Upper lobe of right lung (tissue), 1 donor: ENCODE measurements around the gene LAMB3. TPM values are rescaled to one million over a fixed set of nuclear protein-coding genes. Genes with fewer than 3 reads are reported as not detected.

Experiments
- ATAC-seq: fragments of 200-7000 bp; cut with Tn5 transposase; one replicate; pipeline ENCODE4 v1.9.1; 2020; ENCODE audit warnings: mild to moderate bottlenecking, moderate library complexity
- DNase-seq: peaks from one replicate; pipeline ENCODE4 v3.0.0-alpha.2; 2020
- H3K27ac ChIP-seq: fragments of 200-600 bp; one replicate; pipeline ENCODE4 v1.8.0; 2022
- H3K27me3 ChIP-seq: fragments of 200-600 bp; one replicate; pipeline ENCODE4 v1.8.0; 2022; ENCODE audit warnings: mild to moderate bottlenecking
- H3K36me3 ChIP-seq: fragments of 200-600 bp; one replicate; pipeline ENCODE4 v1.8.0; 2022
- H3K4me1 ChIP-seq: fragments of 200-600 bp; one replicate; pipeline ENCODE4 v1.8.0; 2022
- H3K4me3 ChIP-seq: fragments of 200-600 bp; one replicate; pipeline ENCODE4 v1.8.0; 2022; ENCODE audit warnings: mild to moderate bottlenecking
- H3K9me3 ChIP-seq: fragments of 200-600 bp; one replicate; pipeline ENCODE4 v1.8.0; 2022
- intact Hi-C: fragments of 100-400 bp; cut with DNase I; formaldehyde crosslinking; loops from one replicate; pipeline ENCODE4 v1.11.0; 2022
- total RNA-seq: library from RNA; stranded (reverse); fragmentation: NEBNext Ultra II Directional; extraction: Animal tissue kit (Norgen Biotek cat#: 25700); gene quantifications from one replicate; pipeline ENCODE4 v1.2.1, GENCODE V29; 2021
- TF ChIP-seq, protein P1 (sequence below): fragments of 200-600 bp; IDR thresholded peaks from one replicate; pipeline ENCODE4 v1.8.0; 2022; ENCODE audit warnings: antibody characterized with exemption
- donor health status: DM: no; HTN: yes; CAD: no; lungs with severe emphysema.

LAMB3 gene
- total RNA-seq, 1 donor from 2014 or later, result 83.3 TPM

DNA sequence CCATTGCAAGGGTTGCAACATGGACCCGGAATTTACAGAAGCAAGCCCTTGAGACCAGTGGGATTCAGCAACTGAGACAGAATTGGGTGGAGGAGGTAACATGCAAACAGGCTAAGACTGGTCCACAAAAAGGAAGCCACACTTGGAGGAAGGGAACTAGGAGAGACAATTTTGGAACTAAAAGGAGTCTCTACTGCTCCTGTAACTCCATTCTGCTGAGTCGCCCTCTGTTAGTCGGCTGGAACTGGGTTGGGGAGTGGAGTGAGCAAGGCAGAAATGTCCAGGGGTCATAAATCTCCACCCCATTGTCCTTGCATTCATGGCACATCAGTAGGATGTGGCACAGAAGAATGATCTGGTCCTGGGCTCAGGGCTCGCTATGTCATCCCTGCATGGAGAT is 5.1 kb downstream of the LAMB3 start:
- ATAC-seq (no peak), DNase-seq (no peak)
- TF ChIP-seq, protein P1, sequence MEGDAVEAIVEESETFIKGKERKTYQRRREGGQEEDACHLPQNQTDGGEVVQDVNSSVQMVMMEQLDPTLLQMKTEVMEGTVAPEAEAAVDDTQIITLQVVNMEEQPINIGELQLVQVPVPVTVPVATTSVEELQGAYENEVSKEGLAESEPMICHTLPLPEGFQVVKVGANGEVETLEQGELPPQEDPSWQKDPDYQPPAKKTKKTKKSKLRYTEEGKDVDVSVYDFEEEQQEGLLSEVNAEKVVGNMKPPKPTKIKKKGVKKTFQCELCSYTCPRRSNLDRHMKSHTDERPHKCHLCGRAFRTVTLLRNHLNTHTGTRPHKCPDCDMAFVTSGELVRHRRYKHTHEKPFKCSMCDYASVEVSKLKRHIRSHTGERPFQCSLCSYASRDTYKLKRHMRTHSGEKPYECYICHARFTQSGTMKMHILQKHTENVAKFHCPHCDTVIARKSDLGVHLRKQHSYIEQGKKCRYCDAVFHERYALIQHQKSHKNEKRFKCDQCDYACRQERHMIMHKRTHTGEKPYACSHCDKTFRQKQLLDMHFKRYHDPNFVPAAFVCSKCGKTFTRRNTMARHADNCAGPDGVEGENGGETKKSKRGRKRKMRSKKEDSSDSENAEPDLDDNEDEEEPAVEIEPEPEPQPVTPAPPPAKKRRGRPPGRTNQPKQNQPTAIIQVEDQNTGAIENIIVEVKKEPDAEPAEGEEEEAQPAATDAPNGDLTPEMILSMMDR, result no peak
- Histone ChIP-seq H3K36me3 (no peaks in the 10 kb centered on the region), H3K9me3 (no peaks in the 10 kb centered on the region), H3K27ac (peak overlapping the region; percentile 1), H3K27me3 (no peaks in the 10 kb centered on the region), H3K4me3 (no peak overlapping the region), H3K4me1 (peaks cover 72% of the 10 kb centered on the region)
- intact Hi-C loops, result no loop called here

DNA sequence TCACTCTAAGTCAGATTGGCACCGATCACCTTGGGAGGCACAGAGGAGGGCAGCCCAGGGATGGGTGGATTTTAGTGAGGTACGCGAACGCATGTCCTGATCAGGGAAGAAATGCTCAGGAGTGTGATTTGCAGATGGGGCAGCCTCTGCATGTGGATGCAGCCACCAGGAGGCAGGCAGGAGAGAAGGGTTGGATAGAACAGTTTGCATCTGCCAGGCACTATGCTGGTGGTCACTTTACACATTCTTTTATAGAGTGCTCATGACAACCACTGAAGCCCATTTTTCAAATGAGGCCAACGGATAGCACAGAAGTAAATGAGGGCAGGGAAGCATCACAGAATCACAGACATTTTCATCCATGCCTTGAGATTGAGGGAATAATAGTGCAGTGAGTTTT is 5.7 kb downstream of the LAMB3 start:
- Histone ChIP-seq H3K4me1 (peaks cover 74% of the 10 kb centered on the region), H3K9me3 (no peaks in the 10 kb centered on the region)
- intact Hi-C loops, result no loop called here

DNA sequence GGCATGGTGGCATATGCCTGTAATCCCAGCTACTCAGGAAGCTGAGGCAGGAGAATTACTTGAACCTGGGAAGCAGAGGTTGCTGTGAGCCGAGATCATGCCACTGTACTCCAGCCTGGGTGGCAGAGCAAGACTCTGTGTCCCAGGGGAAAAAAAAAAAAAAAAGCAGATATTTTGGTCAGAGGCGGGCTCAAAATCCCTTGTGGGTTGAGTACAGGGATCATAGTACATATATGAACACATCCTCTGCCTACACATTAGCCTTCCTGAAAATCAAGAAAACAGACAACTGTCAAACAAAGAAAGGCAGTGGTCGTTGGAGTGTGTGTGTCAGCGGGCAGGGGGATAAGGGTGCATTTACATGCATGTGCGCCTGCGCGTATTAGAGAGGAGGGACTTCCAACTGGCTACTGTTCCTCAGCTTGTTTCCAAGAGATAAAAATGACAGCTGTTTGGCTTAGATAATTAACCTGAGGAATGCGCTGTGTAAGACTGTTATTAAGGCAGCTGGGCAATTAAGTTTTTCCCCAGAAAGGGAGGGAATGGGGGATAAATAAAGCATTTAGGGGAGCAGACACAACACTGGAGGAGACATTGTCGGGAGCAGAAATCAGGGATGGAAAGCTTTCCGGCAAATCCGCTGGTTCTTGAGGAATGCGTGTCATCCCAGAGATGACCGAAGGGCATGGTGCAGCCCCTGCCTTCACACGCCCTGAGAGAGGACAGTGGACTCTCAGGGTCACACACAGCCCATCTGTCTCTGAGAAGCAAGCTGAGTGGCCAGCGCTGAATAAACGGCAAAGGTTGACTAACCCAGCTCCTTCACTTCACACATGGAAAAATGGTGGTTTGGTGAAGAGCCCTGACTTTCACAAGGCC is 6.4 kb downstream of the LAMB3 start:
- Histone ChIP-seq H3K27ac (peak overlapping the region; percentile 34), H3K27me3 (no peaks in the 10 kb centered on the region), H3K9me3 (no peaks in the 10 kb centered on the region), H3K36me3 (no peaks in the 10 kb centered on the region), H3K4me3 (no peak overlapping the region), H3K4me1 (peaks cover 74% of the 10 kb centered on the region)
- ATAC-seq (no peak), DNase-seq (no peak)
- intact Hi-C loops, result no loop called here
- TF ChIP-seq, protein P1, result no peak

More for the DNA sequence above, 5.7 kb downstream of the LAMB3 start:
- Histone ChIP-seq H3K27me3 (no peaks in the 10 kb centered on the region), H3K36me3 (no peaks in the 10 kb centered on the region), H3K27ac (peak overlapping the region; percentile 34), H3K4me3 (no peak overlapping the region)
- ATAC-seq (no peak), DNase-seq (no peak)
- TF ChIP-seq, protein P1, result peak; percentile 15

DNA sequence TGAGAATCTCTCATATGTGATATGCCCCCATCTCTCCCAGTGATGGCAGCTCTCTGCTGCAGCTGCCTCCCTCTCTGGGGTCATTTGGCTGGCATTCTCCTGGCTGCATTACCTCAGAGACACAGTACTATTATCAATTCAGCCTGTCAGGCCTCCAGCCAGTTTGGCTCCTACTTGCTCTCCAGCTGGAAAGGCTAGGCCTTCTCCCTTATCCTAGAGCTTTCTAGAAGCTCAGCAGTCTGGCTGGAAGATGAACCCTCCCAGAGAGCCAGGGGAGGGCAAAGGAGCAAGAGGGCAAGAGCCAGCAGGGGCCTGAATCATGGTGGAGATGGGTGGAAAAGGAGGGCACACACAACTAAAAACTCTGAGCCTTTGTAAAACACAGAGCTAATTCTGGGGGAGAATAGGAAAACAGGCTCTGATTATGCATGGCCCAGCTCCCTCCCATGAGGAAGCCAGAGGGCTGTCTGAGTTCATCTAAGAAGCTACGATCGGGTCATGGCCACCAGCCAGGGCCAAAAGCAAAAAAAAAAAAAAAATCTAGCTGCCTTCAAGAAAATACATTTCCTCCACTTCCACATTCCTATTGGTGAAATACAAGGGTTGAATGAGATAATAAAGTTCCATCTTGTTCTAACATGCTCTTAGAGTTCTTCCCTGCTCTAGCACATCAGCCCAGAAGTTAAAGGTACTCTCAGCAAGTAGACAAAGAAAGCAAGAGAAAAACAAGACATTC is 8.8 kb downstream of the LAMB3 start:
- no peak for DNase-seq
- H3K4me3 ChIP-seq, result no peak overlapping the region
- intact Hi-C loops, result no loop called here

DNA sequence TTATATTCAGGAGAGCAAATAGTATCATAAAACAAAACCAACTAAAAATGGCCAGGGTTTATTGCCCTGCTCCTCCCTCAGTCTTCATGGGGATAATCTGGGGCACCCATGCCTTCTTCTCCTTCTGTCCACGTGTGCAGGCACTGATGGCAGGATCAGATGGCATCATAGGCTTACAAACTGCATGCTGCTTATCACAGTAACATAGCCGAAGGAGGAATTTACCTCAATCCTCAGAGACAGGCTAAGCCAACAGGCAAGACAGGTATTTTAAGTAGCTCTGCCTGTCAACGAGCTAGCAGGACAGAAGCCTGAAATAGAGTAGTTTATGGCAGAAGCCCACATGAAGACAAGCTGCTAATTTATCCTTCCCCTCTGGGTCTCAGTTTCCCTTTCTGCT is 9.4 kb downstream of the LAMB3 start:
- ATAC-seq, result no peak
- H3K36me3 ChIP-seq, result no peaks in the 10 kb centered on the region

More for the DNA sequence above, 8.8 kb downstream of the LAMB3 start:
- no peaks in the 10 kb centered on the region for H3K9me3 ChIP-seq
- TF ChIP-seq, protein P1, result no peak
- H3K27me3 ChIP-seq, result no peaks in the 10 kb centered on the region
- H3K27ac ChIP-seq, result peak overlapping the region; percentile 56
- peak; percentile 43 for ATAC-seq
- no peaks in the 10 kb centered on the region for H3K36me3 ChIP-seq
- peaks cover 58% of the 10 kb centered on the region for H3K4me1 ChIP-seq

More for the DNA sequence above, 9.4 kb downstream of the LAMB3 start:
- H3K4me3 ChIP-seq, result no peak overlapping the region
- peaks cover 56% of the 10 kb centered on the region for H3K4me1 ChIP-seq
- DNase-seq, result no peak
- H3K27ac ChIP-seq, result peak overlapping the region; percentile 56
- TF ChIP-seq, protein P1, result no peak
- no peaks in the 10 kb centered on the region for H3K27me3 ChIP-seq
- intact Hi-C loops, result no loop called here
- no peaks in the 10 kb centered on the region for H3K9me3 ChIP-seq
